HG03139 (cell line): ENCODE results near the gene RAMP3.
A peak's percentile ranks its signal among the peaks of the same experiment; 100 is the strongest.
"Not testable (repeated sequence)": the region's sequence is repeated elsewhere in the genome, so short reads cannot be mapped to it uniquely, and the experiment has no call there.

Source experiments
- ATAC-seq: cut with Tn5 transposase; IDR thresholded peaks from one replicate; pipeline ENCODE4 v1.9.1; 2021; ENCODE audit not compliant: unreplicated experiment

The RAMP3 gene, protein sequence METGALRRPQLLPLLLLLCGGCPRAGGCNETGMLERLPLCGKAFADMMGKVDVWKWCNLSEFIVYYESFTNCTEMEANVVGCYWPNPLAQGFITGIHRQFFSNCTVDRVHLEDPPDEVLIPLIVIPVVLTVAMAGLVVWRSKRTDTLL

GRCh38 chr7:45157653-45158401 is at the start of gene RAMP3:
RAMP3 (plus strand) TSS chr7:45157791; CDS start chr7:45157829, 38 bp downstream.
- ATAC-seq: no peak

- ATAC-seq: no peak
Observed at GRCh38 chr7:45108863-45109262, 48.7 kb upstream of the RAMP3 start.

- peak; percentile 91 for ATAC-seq
Observed at GRCh38 chr7:45111298-45112223, 46.0 kb upstream of the RAMP3 start, which contains the start of gene TBRG4. TBRG4 (minus strand) TSS chr7:45111697; CDS start chr7:45109237, 2,460 bp downstream.

DNA sequence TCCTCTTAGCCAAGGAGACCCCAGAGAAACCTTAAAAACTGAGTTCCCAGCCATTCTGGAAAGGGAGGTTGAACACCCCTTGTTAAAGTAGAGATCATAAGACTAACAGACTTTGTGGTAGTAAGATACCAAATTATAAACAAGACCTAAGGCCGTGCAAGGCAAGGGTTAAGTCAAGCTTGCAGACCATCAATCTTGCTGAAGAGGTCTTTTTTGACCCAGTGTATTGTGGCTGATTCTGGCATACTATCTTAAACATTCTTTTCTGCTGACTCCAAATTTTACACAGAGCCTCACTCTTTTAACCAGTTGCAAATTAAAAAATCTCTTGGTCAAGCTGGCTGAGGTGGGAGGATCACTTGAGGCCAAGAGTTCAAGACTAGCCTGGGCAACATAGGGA is 44.9 kb upstream of the RAMP3 start:
- no peak for ATAC-seq

DNA sequence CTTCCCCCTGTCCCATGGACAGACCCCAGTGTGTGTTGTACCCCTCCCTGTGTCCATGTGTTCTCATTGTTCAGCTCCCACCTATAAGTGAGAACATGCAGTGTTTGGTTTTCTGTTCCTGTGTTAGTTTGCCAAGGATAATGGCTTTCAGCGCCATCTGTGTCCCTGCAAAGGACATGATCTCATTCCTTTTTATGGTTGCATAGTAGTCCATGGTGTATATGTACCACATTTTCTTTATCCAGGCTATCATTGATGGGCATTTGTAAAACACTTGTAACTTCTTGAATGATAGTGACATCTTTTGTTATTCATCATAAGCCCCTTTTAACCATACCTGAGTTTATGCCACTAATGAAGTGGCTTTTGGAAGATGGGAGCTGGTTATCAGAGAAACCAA is 43.3 kb upstream of the RAMP3 start:
- not testable (repeated sequence) for ATAC-seq

DNA sequence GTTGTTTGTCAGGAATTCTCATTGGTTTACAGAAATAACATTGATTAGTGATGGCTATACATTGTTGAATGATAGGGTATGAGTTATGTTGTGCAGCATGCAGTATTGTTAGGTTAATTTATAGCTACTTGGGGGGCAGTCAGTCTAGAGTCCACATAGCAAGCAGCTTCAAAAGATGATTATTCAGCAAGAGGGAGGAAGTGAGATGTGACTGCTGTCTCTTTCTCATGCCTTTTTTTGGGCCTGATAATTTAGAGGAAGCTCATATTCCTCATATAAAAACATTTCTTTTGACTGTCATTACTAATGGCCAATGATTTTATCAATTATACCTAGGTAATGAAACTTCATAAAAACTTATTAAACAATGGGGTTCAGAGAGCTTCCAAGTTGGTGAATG is 42.7 kb upstream of the RAMP3 start:
- no peak for ATAC-seq

DNA sequence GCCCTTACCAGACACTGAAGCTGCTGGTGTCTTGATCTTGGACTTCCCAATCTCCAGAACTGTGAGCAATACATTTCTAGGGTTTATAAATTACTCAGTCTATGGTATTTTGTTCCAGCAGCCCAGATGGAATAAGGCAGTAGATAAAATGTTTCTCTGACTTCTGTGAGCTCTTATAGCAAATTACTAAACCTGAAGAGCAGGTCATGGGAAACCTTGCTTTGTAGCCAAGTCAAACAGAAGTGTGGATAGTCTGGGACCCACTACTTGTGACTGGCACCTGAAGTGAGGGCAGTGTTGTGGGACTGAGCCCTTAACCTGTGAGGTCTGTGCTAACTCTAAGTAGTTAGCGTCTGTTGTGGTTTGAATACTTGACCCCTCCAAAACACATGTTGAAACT is 41.5 kb upstream of the RAMP3 start:
- no peak for ATAC-seq

GRCh38 chr7:45117582-45117981 is 40.0 kb upstream of the RAMP3 start:
- ATAC-seq: no peak

GRCh38 chr7:45118292-45118691 is 39.3 kb upstream of the RAMP3 start:
- no peak for ATAC-seq

DNA sequence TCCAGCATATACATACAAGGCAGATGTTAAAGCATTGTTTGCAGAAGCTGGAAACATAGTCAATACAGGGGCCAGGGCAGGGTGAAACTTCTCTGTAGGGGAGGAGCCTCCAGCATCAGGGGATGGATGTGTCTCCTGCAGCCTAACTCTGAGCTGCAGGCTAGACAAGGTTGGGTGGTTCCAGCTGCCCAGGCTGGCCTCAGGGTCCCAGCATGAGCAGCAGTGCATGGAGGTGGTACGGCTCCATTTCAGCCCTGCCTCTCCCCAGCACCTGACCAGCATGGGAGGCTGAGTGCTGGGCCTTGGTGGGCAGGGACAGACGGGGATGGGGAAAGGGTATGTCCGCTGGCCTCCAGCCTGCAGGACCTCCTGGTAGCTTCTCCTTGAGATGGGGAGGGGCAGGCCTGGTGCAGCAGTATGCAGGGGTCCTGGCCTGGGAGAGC is 38.7 kb upstream of the RAMP3 start:
- ATAC-seq: peak; percentile 55

DNA sequence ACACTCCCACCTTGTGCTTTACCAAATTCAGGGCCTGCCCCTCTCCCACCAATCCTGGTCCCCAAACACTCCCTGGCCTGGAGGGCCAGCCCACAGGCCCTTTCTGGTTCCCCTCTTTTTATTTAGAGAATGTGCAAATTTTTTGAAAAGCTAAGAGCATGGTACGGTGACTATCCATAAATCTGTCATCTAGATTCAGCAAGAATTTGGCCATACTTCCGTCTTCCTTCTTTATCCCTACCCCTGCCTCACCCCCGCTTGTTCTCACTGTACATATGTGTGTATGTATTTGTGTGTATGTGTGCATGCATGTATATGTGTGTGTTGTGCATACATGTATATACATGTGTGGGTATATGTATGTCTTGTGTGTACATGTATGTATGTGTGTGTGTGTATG is 38.0 kb upstream of the RAMP3 start:
- ATAC-seq: no peak

DNA sequence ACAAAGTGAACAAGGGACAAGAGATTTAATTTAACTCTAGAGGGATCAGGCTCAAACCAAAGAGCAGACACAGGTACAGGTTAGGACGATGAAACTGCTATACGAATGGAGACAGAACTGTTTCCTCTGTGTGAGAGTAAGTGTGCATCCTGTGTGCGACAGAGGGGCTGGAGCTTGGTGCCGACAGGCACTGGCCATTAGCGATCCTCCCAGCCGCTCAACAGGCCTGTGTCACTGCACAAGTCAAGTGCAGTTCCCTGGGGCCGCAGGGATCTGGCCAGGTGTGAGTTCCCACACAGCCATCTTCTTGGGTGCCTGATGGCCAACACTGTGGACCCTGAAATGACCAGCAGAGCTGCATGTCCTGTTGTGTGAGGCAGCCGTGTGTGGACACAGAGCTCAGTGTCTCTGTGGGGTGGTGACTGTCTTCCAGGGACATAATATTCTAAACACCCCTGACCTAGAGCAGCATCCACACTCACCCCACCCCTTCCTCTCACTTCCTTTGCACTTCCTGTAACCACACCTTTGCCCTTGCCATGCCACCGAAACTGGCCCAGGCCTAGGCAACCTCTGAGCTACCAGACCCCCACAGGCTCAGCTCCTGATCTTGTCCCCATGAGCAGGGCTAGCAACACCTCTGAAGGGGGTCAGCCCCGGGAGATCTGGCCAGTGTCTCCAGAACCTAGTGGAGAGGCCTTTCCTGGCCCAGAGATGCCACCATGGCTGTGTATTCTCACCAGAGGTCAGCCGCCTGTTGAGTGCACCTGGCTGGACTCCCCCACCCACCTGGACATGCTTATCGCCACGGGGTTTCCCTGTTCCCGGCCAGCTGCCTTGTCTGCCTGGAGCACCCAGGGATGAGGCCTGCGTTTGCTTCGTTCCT is 34.4 kb upstream of the RAMP3 start:
- ATAC-seq: no peak

- ATAC-seq: no peak
Observed at GRCh38 chr7:45123913-45124710, 33.5 kb upstream of the RAMP3 start.

GRCh38 chr7:45125193-45125904 is 32.2 kb upstream of the RAMP3 start:
- ATAC-seq: no peak

DNA sequence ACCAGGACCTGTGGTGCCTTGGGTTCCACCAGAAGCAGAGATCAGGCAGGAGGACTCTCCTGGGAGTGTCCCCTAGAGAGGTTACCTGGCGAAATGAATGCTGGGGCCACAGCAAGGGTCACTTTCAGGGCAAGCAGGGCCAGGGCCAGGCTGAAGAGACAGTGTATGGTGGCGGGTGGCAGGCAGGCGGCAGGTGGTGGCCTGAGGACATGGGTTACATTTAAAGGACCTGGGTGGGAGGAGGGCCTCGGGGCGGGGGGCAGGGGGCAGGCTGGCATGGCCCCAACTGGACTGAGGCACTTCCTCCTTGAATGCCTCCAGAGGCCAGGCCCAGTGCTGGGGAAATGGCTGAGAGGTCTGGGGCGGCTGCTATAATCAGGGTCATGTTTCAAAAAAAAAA is 31.4 kb upstream of the RAMP3 start:
- ATAC-seq: no peak

DNA sequence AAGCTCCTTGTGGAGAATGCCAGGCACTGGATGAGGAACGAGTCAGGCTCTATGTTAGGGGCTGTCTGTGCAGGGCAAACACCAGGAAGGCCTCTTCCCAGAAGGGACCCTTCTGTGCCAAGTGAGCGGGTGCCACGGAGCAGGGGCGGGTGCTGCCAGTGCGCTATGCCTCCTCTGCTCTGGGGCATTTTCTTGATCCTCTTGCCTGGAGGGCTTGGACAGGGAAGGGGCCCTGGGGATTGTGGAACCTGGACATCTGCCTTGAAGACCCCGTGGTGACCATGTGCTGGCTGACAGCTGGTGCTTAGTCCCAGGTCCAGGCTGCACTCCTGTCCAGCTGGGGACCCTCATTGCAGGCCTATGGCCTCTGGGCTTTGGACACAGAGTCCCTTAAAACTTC is 30.7 kb upstream of the RAMP3 start:
- ATAC-seq: no peak

- ATAC-seq: no peak
Observed at GRCh38 chr7:45129181-45129800, 28.3 kb upstream of the RAMP3 start.

DNA sequence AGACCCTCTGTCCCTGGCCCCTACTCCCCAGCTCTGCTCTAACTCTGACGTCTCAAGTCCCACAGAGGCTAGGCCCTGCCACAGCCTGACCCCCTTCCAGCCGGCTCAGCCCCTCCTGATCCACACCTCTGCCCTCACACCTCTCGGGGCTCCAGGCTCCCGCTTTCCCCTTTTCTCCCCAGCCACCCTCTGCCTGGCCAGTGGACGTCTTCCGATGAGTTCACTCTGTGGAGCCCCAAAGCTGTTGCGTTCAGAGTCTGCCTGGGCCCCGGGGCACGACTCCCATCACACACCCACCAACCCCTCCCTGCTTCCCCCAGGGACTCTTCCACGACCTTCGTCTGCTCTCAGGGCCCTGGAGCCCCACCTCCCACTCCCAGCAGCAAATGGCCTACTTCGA is 27.7 kb upstream of the RAMP3 start:
- ATAC-seq: no peak

DNA sequence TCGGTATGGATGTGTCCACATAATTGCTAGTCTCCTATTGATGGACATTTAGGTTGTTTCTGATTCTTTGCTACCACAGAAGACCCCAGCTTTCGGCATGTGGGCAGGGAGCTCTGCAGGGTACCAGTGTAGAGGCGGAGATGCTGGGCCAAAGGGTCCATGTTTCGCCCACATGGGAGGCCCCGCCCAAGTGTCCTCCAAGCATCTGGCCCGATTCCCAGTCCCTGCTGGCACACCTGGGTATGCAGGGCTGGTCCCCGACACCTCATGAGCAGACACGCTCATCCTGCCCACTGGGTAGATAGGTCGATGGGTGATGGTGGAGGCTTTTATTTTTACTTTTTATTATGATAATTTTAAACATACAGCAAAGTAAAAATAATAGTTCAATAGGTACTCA is 26.7 kb upstream of the RAMP3 start:
- ATAC-seq: no peak
